HepG2 (cell line): ENCODE results near the gene SLC24A4. TPM values are rescaled to one million over a fixed set of nuclear protein-coding genes. Genes with fewer than 3 reads are reported as not detected.

Experiments used
- ATM ChIP-seq: fragments of 450-650 bp; IDR thresholded peaks from 2 replicates; pipeline ENCODE4 v1.7.1; 2017; ENCODE audit warnings: mild to moderate bottlenecking, borderline replicate concordance
- BRCA1 ChIP-seq: sonication (generic); formaldehyde crosslinking; IDR thresholded peaks from 2 replicates; pipeline ENCODE4 v1.4.0; 2020; ENCODE audit warnings: missing genetic modification reagents
- EZH2 ChIP-seq: conservative IDR thresholded peaks from 2 replicates; pipeline ENCODE4 v1.6.1; 2012; ENCODE audit warnings: mild to moderate bottlenecking, low read depth, low read length, moderate library complexity
- FLYWCH1 ChIP-seq: sonication (generic); formaldehyde crosslinking; IDR thresholded peaks from 2 replicates; pipeline ENCODE4 v1.8.1; 2023; ENCODE audit warnings: mild to moderate bottlenecking, missing genetic modification reagents
- GATA4 ChIP-seq: sonication (generic); IDR thresholded peaks from 2 replicates; pipeline ENCODE4 v1.6.1; 2016; ENCODE audit warnings: antibody characterized with exemption, low read depth, borderline replicate concordance
- GZF1 ChIP-seq: sonication (generic); formaldehyde crosslinking; IDR thresholded peaks from 2 replicates; pipeline ENCODE4 v1.5.1; 2020; ENCODE audit warnings: mild to moderate bottlenecking, missing genetic modification reagents
- HES4 ChIP-seq: sonication (generic); formaldehyde crosslinking; IDR thresholded peaks from 2 replicates; pipeline ENCODE4 v1.9.0; 2021; ENCODE audit warnings: mild to moderate bottlenecking, missing genetic modification reagents, borderline replicate concordance
- HIVEP1 ChIP-seq: sonication (generic); formaldehyde crosslinking; IDR thresholded peaks from 2 replicates; pipeline ENCODE4 v1.4.0; 2020; ENCODE audit warnings: mild to moderate bottlenecking, missing genetic modification reagents
- KMT2A ChIP-seq: sonication (generic); formaldehyde crosslinking; IDR thresholded peaks from 2 replicates; pipeline ENCODE4 v1.4.0; 2020; ENCODE audit warnings: missing genetic modification reagents
- PRDM10 ChIP-seq: sonication (generic); formaldehyde crosslinking; IDR thresholded peaks from 2 replicates; pipeline ENCODE4 v1.4.0; 2020; ENCODE audit warnings: low read depth, missing genetic modification reagents
- PRDM15 ChIP-seq: sonication (generic); formaldehyde crosslinking; IDR thresholded peaks from 2 replicates; pipeline ENCODE4 v1.4.0; 2020; ENCODE audit warnings: missing genetic modification reagents
- RARA ChIP-seq: IDR thresholded peaks from 2 replicates; pipeline ENCODE4 v1.6.1; 2016; ENCODE audit warnings: missing genetic modification reagents, missing compliant biosample characterization
- SMYD3 ChIP-seq: sonication (generic); formaldehyde crosslinking; IDR thresholded peaks from 2 replicates; pipeline ENCODE4 v1.8.1; 2023; ENCODE audit warnings: mild to moderate bottlenecking, missing genetic modification reagents
- SOX6 ChIP-seq, 2 experiments: fragments of 450-650 bp in 1 of 2; sonication (generic) in 1 of 2; formaldehyde crosslinking in 1 of 2; IDR thresholded peaks; 2 replicates each; pipeline versions ENCODE4 v1.4.0 to v1.6.1; 2017 to 2020; ENCODE audit warnings: antibody characterized with exemption in 1 of 2, mild to moderate bottlenecking in 1 of 2, missing genetic modification reagents in 1 of 2
- SP1 ChIP-seq, 2 experiments: fragments of 450-650 bp in 1 of 2; sonication (generic) in 1 of 2; formaldehyde crosslinking in 1 of 2; IDR thresholded peaks; 2 replicates each; pipeline versions ENCODE4 v1.4.0 to v1.6.1; 2016 to 2020; ENCODE audit warnings: missing genetic modification reagents in 1 of 2
- ZBTB7A ChIP-seq: sonication (generic); formaldehyde crosslinking; IDR thresholded peaks from 2 replicates; pipeline ENCODE4 v1.8.0; 2022; ENCODE audit warnings: mild to moderate bottlenecking, missing genetic modification reagents
- ZNF260 ChIP-seq: sonication (generic); formaldehyde crosslinking; IDR thresholded peaks from 2 replicates; pipeline ENCODE4 v1.4.0; 2020; ENCODE audit warnings: missing genetic modification reagents, low read depth, mild to moderate bottlenecking, borderline replicate concordance
- ZNF563 ChIP-seq: sonication (generic); formaldehyde crosslinking; IDR thresholded peaks from 2 replicates; pipeline ENCODE4 v1.8.0; 2022; ENCODE audit warnings: mild to moderate bottlenecking, moderate library complexity, missing genetic modification reagents
- ZNF580 ChIP-seq: IDR thresholded peaks from 2 replicates; pipeline ENCODE4 v1.6.1; 2016; ENCODE audit warnings: low read depth, borderline replicate concordance
- ZZZ3 ChIP-seq: sonication (generic); formaldehyde crosslinking; IDR thresholded peaks from 2 replicates; pipeline ENCODE4 v1.4.0; 2020; ENCODE audit warnings: missing genetic modification reagents, mild to moderate bottlenecking, borderline replicate concordance
- polyA plus RNA-seq, 8 experiments: library from polyadenylated mRNA; depleted of rRNA in 3 of 8; stranded (reverse) in 7 of 8; unstranded in 1 of 8; fragments of >200 nt; fragmentation: Illumina TruSeq in 4 of 8; extraction: Trizol in 4 of 8; gene quantifications; 2 replicates each; pipeline versions ENCODE4 v1.2.1 to v1.2.3, GENCODE V29; 2011 to 2016; ENCODE audit warnings: low read depth in 4 of 8, missing spikeins in 1 of 8, mixed read lengths in 1 of 8; ENCODE audit not compliant: insufficient read depth in 1 of 8
- total RNA-seq, 5 experiments: library from RNA; depleted of rRNA; stranded (reverse); fragments of >200 nt; fragmentation: Illumina TruSeq; extraction: Trizol; gene quantifications; 2 replicates each; pipeline ENCODE4 v1.2.3, GENCODE V29; 2016; ENCODE audit warnings: low read depth in 1 of 5

SLC24A4 gene
- total and polyA plus RNA-seq, 2 of the 13 experiments (the other 11 are each of a cell fraction or from before 2014, with no cell fraction given) = not detected

- TF ChIP-seq BRCA1 (CRISPR knock-in tag) (peak; percentile 89; the same call in 1 of the 2 replicates), EZH2 (no peak), HES4 (CRISPR knock-in tag) (peak; percentile 33; the same call in 1 of the 2 replicates), ZNF580 (CRISPR knock-in tag) (peak; percentile 80), PRDM10 (no peak), KMT2A (CRISPR knock-in tag) (peak; percentile 67), GZF1 (CRISPR knock-in tag) (peak; percentile 27; the same call in 1 of the 2 replicates), ZZZ3 (CRISPR knock-in tag) (no peak), GATA4 (no peak), SP1 (IDR thresholded peaks at IDR 0.05) (no peak), SP1 (CRISPR knock-in tag; IDR thresholded peaks at IDR 0.05) (no peak), SMYD3 (CRISPR knock-in tag) (0 out of 2 replicates have a peak, but pooled peaks have one; percentile 53), HIVEP1 (CRISPR knock-in tag) (peak; percentile 80; the same call in 1 of the 2 replicates), SOX6 (IDR thresholded peaks at IDR 0.05) (no peak), SOX6 (CRISPR knock-in tag; IDR thresholded peaks at IDR 0.05) (peak; percentile 74), ZNF563 (CRISPR knock-in tag) (peak; percentile 75; the same call in 1 of the 2 replicates), ATM (no peak), FLYWCH1 (CRISPR knock-in tag) (no peak), ZNF260 (CRISPR knock-in tag) (no peak), ZBTB7A (peak; percentile 86), RARA (no peak; the same call in 1 of the 2 replicates), PRDM15 (CRISPR knock-in tag) (0 out of 2 replicates have a peak, but pooled peaks have one; percentile 47)
Measured at GRCh38 chr14:92513966-92514843, 191.2 kb downstream of the SLC24A4 start (continued).
